CD14-positive monocyte (primary cell): Measurements from ENCODE around the gene RPS6KA6. TPM values are rescaled to one million over a fixed set of nuclear protein-coding genes. Genes with fewer than 3 reads are reported as not detected.

Experiments
- DNase-seq, 3 donors: peaks; one replicate each; pipeline ENCODE4 v3.0.0-alpha.2; 2011 to 2022
- H2AFZ ChIP-seq: 2 replicates; pipeline ENCODE4 v1.6.0; 2012; ENCODE audit warnings: mild to moderate bottlenecking, low read depth, low read length, inconsistent platforms; ENCODE audit not compliant: insufficient read depth, poor library complexity, severe bottlenecking
- H3K27ac ChIP-seq, 2 donors: 1 replicate in 1 of 2; 2 replicates in 1 of 2; pipeline ENCODE4 v1.5.1; 2012 to 2013; ENCODE audit warnings: low read length in 2 of 2, control low read depth in 1 of 2, inconsistent platforms in 1 of 2, low read depth in 1 of 2, mild to moderate bottlenecking in 1 of 2
- H3K27me3 ChIP-seq, 2 donors: one replicate each; pipeline versions ENCODE4 v1.6.0 to v1.6.1; 2011 to 2013; ENCODE audit warnings: low read length in 2 of 2; ENCODE audit not compliant: control insufficient read depth in 2 of 2, insufficient read depth in 2 of 2
- H3K36me3 ChIP-seq, 2 donors: replicated peaks in 1 of 2; 1 replicate in 1 of 2; 2 replicates in 1 of 2; pipeline versions ENCODE4 v1.5.1 to v1.6.1; 2012 to 2013; ENCODE audit warnings: low read length in 2 of 2, control low read depth in 1 of 2, inconsistent platforms in 1 of 2, mild to moderate bottlenecking in 1 of 2; ENCODE audit not compliant: insufficient read depth in 2 of 2, control insufficient read depth in 1 of 2
- H3K4me1 ChIP-seq, 2 donors: 1 replicate in 1 of 2; 2 replicates in 1 of 2; pipeline versions ENCODE4 v1.5.1 to v1.6.1; 2012 to 2013; ENCODE audit warnings: low read length in 2 of 2, control low read depth in 1 of 2, inconsistent platforms in 1 of 2, mild to moderate bottlenecking in 1 of 2, moderate library complexity in 1 of 2; ENCODE audit not compliant: insufficient read depth in 2 of 2, control insufficient read depth in 1 of 2
- H3K4me2 ChIP-seq: replicated peaks from 2 replicates; pipeline ENCODE3; 2012; ENCODE audit warnings: low read length, moderate library complexity, mild to moderate bottlenecking; ENCODE audit not compliant: poor library complexity, severe bottlenecking; ENCODE audit errors: extremely low read depth
- H3K4me3 ChIP-seq, 3 experiments: fragments of 200-600 bp in 1 of 3; sonication (generic) in 1 of 3; replicated peaks in 1 of 3; 1 replicate in 2 of 3; 2 replicates in 1 of 3; pipeline ENCODE4 v1.5.1; 2011 to 2013; ENCODE audit warnings: low read length in 3 of 3, mild to moderate bottlenecking in 3 of 3, control low read depth in 2 of 3, low read depth in 2 of 3, inconsistent platforms in 1 of 3, moderate library complexity in 1 of 3
- H3K79me2 ChIP-seq: 2 replicates; pipeline ENCODE4 v1.6.0; 2012; ENCODE audit warnings: mild to moderate bottlenecking, control low read depth, inconsistent platforms, low read length, moderate library complexity; ENCODE audit not compliant: insufficient read depth
- H3K9ac ChIP-seq: 2 replicates; pipeline ENCODE4 v1.6.0; 2017; ENCODE audit warnings: low read length, mild to moderate bottlenecking; ENCODE audit not compliant: insufficient read depth, poor library complexity, severe bottlenecking
- H3K9me3 ChIP-seq, 2 donors: replicated peaks in 1 of 2; 1 replicate in 1 of 2; 2 replicates in 1 of 2; pipeline versions ENCODE4 v1.5.1 to v1.6.1; 2012 to 2013; ENCODE audit warnings: low read length in 2 of 2, control low read depth in 1 of 2; ENCODE audit not compliant: control insufficient read depth in 1 of 2, insufficient read depth in 1 of 2
- H4K20me1 ChIP-seq: 2 replicates; pipeline ENCODE4 v1.6.0; 2012; ENCODE audit warnings: mild to moderate bottlenecking, low read length, control low read depth, moderate library complexity; ENCODE audit not compliant: insufficient read depth
- H3K27ac Mint-ChIP-seq, 7 donors: one replicate each; pipeline ENCODE4 v1.8.0; 2020; ENCODE audit warnings: mild to moderate bottlenecking in 7 of 7, mixed read lengths in 7 of 7, moderate library complexity in 6 of 7, inconsistent platforms in 2 of 7
- H3K27me3 Mint-ChIP-seq, 3 donors: one replicate each; pipeline ENCODE4 v1.8.0; 2021 to 2022; ENCODE audit warnings: low read depth in 3 of 3, mild to moderate bottlenecking in 3 of 3, mixed read lengths in 3 of 3, moderate library complexity in 3 of 3, inconsistent platforms in 1 of 3
- H3K36me3 Mint-ChIP-seq, 2 donors: one replicate each; pipeline ENCODE4 v1.8.0; 2020; ENCODE audit warnings: mixed read lengths in 2 of 2, inconsistent platforms in 1 of 2, mild to moderate bottlenecking in 1 of 2
- H3K4me1 Mint-ChIP-seq: one replicate; pipeline ENCODE4 v1.8.0; 2020; ENCODE audit warnings: mild to moderate bottlenecking, mixed read lengths
- H3K4me3 Mint-ChIP-seq, 2 donors: one replicate each; pipeline ENCODE4 v1.8.0; 2020; ENCODE audit warnings: mild to moderate bottlenecking in 2 of 2, mixed read lengths in 2 of 2, moderate library complexity in 1 of 2
- H3K9me3 Mint-ChIP-seq, 7 donors: one replicate each; pipeline ENCODE4 v1.8.0; 2020 to 2022; ENCODE audit warnings: mixed read lengths in 7 of 7, mild to moderate bottlenecking in 6 of 7, moderate library complexity in 6 of 7, inconsistent platforms in 2 of 7
- WGBS: methylation state at CpG from one replicate; pipeline ENCODE4 v1.1.5; 2013; ENCODE audit warnings: missing lambda C conversion rate; ENCODE audit not compliant: insufficient coverage; 5-methylcytosine and 5-hydroxymethylcytosine counted together
- intact Hi-C, 2 donors: fragments of 100-400 bp; cut with micrococcal nuclease; formaldehyde crosslinking; loops; one replicate each; pipeline versions ENCODE4 v1.15.0 to v1.15.1; 2023
- polyA plus RNA-seq, 3 donors: library from polyadenylated mRNA; depleted of rRNA in 1 of 3; unstranded in 2 of 3; stranded (reverse) in 1 of 3; fragments of 300-500 nt in 2 of 3; fragments of >200 nt in 1 of 3; fragmentation: Illumina TruSeq in 2 of 3; gene quantifications; 1 replicate in 2 of 3; 2 replicates in 1 of 3; pipeline ENCODE4 v1.2.3, GENCODE V29; 2012 to 2021
- TF ChIP-seq, protein P1 (sequence below): fragments of 200-600 bp; IDR thresholded peaks from one replicate; pipeline ENCODE4 v1.8.0; 2022; ENCODE audit warnings: antibody characterized with exemption, mild to moderate bottlenecking

Gene RPS6KA6
- polyA plus RNA-seq, 3 donors, result not detected

GRCh38 chrX:84161641-84162040 lies 26.4 kb downstream of the RPS6KA6 start:
- intact Hi-C loops, result no loop called here

DNA sequence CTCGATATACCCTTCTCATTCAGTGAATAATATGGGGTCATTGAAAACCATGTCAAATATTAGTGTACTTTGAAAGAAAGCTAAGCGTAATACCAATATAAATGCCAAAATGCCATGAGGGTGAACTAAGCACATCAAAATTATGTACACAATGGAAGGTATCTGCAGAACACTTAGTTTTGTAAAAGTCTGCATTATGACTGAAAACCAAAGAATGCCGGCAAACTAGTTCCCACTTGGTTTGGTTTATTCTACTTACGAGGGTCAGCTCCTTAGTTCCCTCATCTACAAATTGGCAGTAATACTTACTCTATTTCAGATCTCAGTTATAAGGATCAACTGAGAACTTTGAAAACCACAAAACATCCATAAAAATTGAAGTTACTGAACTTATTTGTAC lies 27.3 kb downstream of the RPS6KA6 start:
- Mint-ChIP-seq H3K27me3 (peaks cover 0 to 1% (median 0%) of the 10 kb centered on the region in 3 donors), H3K4me3 (no peak overlapping the region), H3K9me3 (peaks cover 0 to 2% (median 0%) of the 10 kb centered on the region in 7 donors), H3K27ac (no peak overlapping the region), H3K4me1 (no peaks in the 10 kb centered on the region), H3K36me3 (no peaks in the 10 kb centered on the region)
- no peaks in the 10 kb centered on the region for H3K4me1 ChIP-seq
- DNase-seq, result no peak
- no peaks in the 10 kb centered on the region for H4K20me1 ChIP-seq
- WGBS, result no CpG with 5 or more reads among the region's 4 CpGs
- H3K27me3 ChIP-seq, result no peaks in the 10 kb centered on the region
- intact Hi-C loops, result no loop called here
- no peaks in the 10 kb centered on the region for H3K79me2 ChIP-seq
- no peak overlapping the region for H3K4me3 ChIP-seq
- H3K4me2 ChIP-seq, result no peak overlapping the region
- no peak overlapping the region for H3K27ac ChIP-seq
- no peak overlapping the region for H3K9ac ChIP-seq
- H3K36me3 ChIP-seq, result no peaks in the 10 kb centered on the region
- no peaks in the 10 kb centered on the region for H3K9me3 ChIP-seq
- TF ChIP-seq, protein P1, sequence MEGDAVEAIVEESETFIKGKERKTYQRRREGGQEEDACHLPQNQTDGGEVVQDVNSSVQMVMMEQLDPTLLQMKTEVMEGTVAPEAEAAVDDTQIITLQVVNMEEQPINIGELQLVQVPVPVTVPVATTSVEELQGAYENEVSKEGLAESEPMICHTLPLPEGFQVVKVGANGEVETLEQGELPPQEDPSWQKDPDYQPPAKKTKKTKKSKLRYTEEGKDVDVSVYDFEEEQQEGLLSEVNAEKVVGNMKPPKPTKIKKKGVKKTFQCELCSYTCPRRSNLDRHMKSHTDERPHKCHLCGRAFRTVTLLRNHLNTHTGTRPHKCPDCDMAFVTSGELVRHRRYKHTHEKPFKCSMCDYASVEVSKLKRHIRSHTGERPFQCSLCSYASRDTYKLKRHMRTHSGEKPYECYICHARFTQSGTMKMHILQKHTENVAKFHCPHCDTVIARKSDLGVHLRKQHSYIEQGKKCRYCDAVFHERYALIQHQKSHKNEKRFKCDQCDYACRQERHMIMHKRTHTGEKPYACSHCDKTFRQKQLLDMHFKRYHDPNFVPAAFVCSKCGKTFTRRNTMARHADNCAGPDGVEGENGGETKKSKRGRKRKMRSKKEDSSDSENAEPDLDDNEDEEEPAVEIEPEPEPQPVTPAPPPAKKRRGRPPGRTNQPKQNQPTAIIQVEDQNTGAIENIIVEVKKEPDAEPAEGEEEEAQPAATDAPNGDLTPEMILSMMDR, result no peak
- no peak overlapping the region for H2AFZ ChIP-seq

More at GRCh38 chrX:84161641-84162040, 26.4 kb downstream of the RPS6KA6 start:
- no peaks in the 10 kb centered on the region for H3K9me3 ChIP-seq
- no peak overlapping the region for H3K9ac ChIP-seq
- no peaks in the 10 kb centered on the region for H3K79me2 ChIP-seq
- DNase-seq, result no peak
- Mint-ChIP-seq H3K36me3 (no peaks in the 10 kb centered on the region), H3K27ac (no peak overlapping the region), H3K4me1 (no peaks in the 10 kb centered on the region), H3K4me3 (no peak overlapping the region), H3K9me3 (peaks cover 0 to 2% (median 0%) of the 10 kb centered on the region in 7 donors), H3K27me3 (peaks cover 0 to 1% (median 0%) of the 10 kb centered on the region in 3 donors)
- H3K27ac ChIP-seq, result no peak overlapping the region
- no peaks in the 10 kb centered on the region for H3K4me1 ChIP-seq
- no peak overlapping the region for H3K4me2 ChIP-seq
- no peaks in the 10 kb centered on the region for H4K20me1 ChIP-seq
- no peak overlapping the region for H3K4me3 ChIP-seq
- no peaks in the 10 kb centered on the region for H3K27me3 ChIP-seq
- TF ChIP-seq, protein P1, result no peak
- H2AFZ ChIP-seq, result no peak overlapping the region
- no peaks in the 10 kb centered on the region for H3K36me3 ChIP-seq
